NCI-H345 treated with DMSO at 0.1 percent for 48 hours (cell line): ENCODE data around the gene NFE2L2.
"Not testable (repeated sequence)": the region's sequence is repeated elsewhere in the genome, so short reads cannot be mapped to it uniquely, and the experiment has no call there.

ENCODE experiments used
- DNase-seq: peaks from one replicate; lab custom pipeline; 2025; ENCODE audit not compliant: unreplicated experiment; lab: John Stamatoyannopoulos, UW

NFE2L2 gene

DNA sequence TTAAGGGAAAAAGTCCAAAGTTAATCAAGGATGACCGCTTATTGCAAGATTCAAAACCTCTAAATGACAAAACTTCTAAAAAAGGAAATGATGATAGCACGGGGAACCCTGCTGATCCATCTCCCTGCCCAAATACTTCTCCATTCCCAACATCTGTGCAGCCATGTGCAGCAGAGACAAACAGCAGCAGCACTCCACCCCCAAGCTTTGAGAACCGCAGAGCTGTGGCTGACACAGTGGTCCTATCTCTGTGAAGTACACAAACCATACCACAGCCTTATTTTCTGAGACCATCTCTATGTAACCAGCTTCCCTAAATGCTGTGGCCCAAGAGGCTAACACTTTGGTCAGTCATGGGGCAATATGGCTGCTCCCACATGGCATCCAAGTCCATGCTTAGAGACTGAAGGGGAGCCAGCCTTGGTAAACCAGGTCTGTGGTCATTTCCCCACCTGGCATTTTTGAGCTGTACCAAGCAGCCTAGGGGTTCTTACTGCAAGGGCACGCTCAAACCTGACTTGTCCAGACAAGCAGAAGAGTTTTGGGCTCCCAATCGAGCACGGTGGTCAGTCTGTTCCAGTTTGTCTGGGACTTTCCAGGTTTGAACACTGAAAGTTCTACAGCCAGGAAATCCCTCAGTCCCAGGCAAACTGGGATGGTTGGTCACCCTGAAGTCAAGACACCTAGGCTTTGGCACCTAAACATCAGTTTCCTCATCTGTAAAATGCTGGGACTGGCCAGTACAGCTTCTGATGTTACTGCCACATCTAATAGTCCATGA is 17.1 kb upstream of the NFE2L2 start:
- no peak for DNase-seq

DNA sequence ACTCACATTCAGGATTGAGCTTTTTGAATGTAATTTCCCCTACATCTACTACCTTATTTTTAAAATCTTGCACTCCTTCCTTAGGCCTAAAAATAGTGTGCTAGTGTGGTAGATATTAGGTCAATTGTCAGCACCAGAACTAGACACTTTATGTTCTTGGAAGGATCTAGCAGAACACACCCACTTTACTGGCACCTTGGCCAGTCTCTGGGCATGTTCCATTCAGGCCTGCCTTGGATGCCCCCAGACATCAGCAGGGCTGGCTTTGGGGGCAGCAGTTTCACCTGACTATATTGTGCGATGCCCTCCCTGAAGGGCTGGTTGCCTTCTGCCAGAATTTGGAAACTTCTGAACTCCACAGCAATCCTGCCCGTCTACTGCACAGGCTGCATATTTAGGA is 15.3 kb upstream of the NFE2L2 start:
- no peak for DNase-seq

DNA sequence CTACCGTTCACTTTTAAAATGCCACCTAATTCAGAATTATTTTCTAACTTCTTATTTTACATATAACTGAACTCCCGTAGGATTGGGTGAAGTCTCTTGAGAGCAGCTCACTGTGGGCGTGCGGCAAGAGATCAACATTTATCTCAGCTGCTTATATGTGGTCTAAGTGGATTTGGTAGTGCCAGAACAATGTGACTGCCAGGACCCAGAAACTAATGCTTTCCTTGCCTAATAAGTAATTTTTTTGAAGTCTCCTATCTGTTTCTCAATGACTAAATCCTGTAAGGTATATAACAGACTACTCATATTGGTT is 11.2 kb upstream of the NFE2L2 start:
- DNase-seq = no peak

- no peak for DNase-seq
Measured at GRCh38 chr2:177275040-177275742, 10.7 kb upstream of the NFE2L2 start.

- no peak for DNase-seq
Measured at GRCh38 chr2:177273408-177273807, 8.9 kb upstream of the NFE2L2 start.

- DNase-seq = no peak
Measured at GRCh38 chr2:177272765-177273164, 8.2 kb upstream of the NFE2L2 start.

DNA sequence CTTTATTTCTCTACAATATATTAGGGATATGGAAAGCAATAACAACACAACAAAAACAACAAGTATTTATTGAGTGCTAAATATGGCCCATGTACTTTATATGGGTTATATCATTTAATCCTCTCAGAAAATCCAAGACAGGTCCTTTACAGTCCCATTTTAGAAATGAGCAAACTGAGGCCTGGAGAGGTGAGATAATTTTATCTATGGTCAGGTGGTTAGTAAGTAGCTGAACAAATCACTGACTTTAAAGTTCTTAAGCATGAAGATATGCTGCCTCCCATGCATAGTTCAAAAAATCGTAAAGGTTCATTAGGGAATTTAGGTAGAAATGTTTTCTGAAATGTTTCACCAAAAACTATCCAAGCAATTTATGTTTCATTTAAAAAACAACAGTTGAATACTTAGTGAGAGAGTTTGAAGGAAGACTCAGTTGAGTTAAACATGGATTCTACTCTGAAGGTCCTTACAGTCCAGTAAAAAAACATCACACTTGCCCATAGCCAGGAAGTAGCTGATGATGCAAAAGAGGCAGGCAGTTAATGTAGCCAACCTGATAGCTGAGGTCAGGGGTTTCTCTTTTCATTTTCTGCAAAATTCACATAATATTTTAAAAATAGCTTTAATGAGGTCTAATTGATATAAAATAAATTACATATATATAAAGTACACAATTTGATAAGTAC is 7.6 kb upstream of the NFE2L2 start:
- DNase-seq = no peak

GRCh38 chr2:177270531-177270930 is 6.0 kb upstream of the NFE2L2 start:
- no peak for DNase-seq

DNA sequence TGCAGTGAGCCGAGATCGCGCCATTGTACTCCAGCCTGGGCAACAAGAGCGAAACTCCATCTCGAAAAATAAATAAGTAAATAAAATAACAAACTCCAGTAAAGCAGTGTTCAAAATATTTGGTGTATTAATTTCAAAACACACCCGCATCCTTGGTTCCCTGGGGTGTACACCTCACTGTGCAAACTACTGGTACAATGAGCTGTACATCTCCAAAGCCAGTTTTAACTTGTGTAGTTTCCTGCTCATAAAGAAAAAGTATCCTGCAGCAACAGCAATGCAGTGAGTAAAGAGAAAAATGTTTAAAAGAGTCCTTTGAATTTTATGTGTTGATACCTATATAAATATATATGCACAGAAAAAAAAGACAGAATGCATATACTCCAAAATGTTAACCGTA is 4.4 kb upstream of the NFE2L2 start:
- no peak for DNase-seq

GRCh38 chr2:177268187-177268871 is 3.8 kb upstream of the NFE2L2 start:
- no peak for DNase-seq

GRCh38 chr2:177266955-177267354 is 2.4 kb upstream of the NFE2L2 start:
- not testable (repeated sequence) for DNase-seq

DNA sequence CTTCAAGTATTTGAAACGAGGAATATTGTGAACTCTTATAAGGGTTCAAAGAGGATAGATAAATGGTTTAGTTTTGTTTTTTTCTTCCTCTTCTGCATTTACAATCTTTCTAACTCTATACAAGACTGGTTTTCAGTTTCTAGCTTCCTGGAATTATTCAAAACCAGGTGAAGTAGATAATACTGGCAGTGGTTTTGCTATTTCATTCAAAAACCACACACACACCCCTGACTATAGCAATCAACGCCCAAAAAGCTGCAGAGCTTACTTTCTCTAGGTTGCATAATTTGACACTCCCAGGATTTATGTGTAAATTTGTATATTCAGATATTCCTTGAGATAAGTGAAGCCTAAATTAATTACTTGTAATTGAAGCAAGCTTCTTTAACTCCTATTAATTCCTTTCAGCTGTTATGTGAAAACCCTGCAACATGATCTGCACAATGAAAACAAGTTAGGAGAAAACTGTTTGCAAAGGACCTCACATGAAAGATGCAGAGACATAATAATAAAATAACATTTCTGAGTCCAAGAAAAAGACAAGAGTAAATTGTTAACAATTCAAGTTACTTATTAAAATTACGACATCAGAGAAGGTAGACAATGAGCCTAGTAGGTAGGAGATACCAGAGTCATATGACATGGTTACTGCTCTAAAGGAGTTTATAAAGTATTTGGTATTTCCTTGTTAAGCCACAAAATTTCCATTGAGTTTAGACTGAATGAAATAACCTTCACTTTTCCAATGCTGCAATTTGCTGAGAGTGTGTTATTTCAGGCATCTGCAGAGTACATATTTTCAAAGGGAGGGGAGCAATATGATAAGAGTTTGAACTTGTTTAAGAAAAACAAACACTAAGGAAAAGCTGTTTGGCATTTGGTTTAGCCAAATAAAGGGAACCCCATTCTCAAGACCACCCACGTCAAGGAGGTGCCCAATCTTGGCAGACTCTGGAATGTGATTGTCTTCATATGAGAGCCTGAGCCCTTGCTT is 1.6 kb upstream of the NFE2L2 start:
- DNase-seq = no peak

GRCh38 chr2:177264209-177264692 is 276 bp downstream of the NFE2L2 start:
- DNase-seq = no peak

DNA sequence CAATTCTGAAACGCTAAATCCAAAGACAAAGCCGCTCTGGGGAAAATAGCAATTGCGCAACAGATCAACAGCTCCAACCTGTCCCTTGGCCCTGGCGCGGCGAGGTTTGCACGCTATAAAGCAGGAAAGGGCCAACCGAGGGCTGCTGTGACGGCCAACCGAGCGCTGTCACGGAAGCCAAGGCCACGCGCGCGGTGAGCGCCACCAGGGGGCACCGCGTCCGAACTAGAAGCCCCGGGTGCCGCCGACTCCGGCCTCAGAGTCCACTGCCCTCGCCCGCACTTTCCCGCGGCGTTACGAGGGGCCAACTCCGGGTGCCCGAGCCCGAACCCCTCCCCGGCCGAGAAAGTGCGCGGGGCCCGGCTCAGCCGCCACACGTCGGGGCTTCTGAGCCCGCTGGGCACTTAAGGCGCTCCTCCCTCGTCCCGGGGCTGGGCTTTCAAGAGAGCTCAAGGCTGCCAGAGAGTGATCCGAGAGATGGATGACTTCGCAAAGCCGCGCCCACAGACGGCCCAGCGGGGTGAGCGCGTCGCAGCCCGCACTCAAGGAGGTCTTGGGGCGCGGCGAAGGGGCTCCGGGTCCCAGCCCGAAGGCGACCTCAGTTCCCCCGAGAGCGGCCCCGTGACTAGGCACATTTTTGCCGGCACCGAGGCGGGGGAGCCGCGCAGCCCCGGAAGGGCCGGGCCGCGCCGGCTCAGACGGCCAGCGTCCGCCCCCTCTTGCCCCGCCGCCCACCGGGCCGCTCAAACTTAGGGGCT is 897 bp downstream of the NFE2L2 start:
- peak; percentile 86 for DNase-seq

DNA sequence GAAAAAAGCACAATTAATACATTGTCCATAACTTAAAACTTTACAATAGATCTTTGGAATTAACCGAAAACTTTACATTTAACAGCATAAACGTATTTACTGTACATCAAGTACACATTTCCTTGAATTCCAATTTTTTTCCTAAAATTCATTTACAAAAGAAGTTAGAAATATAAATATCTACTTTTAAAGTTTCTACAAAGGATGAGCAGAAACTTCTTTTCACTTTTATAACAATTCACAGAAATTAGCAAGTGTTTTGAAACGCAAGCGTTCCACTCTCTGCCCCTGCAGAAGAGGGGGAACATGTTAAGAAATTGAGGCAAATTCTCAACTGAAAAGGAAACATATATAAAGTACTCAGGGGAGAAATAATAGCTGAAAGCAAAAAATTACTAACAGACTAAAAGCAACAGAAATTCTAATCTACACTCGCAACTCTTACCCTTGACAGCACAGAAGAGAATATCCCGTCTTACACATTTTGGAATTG is 1.5 kb downstream of the NFE2L2 start:
- no peak for DNase-seq

DNA sequence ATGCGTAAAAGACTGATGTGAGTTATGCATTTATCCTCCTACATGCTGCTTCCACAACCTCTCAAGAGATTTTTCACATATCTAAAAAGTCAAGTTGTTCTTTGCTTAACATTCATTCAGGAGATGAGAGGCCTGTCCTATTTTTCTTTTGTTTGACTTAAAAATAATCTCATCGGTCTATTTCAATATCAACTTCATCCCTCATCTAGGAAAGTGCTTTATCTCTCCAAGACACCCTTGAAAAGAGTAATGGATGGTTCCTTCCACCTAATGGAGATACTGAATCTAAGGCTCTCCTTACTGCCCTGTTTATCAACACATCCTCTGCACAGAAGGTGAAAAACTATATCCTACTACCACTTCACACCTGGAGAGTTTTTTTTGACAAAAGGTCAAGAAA is 2.4 kb downstream of the NFE2L2 start:
- DNase-seq = no peak

DNA sequence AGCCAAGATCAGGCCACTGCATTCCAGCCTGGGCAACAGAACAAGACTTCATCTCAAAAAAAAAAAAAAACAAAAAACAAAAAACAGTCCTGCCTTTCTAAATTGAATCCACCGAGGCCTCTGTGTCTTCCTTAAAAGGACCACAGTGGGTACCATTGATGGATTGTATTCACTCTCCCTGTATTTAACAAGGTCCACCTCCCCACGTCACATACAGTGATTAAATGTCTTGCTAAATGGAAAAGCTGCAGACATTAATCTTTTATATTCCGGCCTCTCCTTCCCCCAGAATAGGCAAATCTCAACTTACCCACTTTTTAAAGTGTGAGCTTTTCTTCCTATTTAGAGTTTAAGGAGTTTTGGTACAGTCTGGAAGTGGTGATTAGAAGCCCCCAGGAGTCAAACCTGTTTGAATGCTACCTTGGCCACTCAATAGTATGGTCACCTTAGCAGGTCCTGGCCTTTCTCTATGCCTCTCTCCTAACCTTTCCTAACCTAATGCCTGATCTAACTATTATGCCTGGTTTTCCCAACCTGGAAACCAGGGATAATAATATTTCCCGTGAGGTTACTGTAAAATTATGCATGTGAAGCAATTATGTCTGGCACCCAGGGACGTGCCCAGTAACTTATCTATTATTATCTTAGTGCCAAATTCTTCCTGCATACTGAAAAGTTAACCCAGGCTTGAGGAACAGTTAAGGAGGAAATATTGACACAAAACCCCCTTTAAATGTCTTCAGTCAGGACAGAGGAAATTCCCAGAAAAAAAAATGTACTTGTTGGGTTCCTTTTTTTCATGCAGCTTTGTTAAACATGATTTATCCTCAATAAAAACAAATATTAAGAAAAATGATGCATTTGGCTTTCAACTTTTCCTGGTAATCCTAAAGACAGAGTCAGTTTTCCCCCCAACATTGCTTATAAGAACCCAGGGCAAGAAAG is 3.1 kb downstream of the NFE2L2 start:
- no peak for DNase-seq

GRCh38 chr2:177260379-177260778 is 4.1 kb downstream of the NFE2L2 start:
- no peak for DNase-seq
